D721Med (cell line): ENCODE results near the gene EXOC6B.

ENCODE experiments used
- DNase-seq: peaks from one replicate; pipeline ENCODE4 v3.0.0; 2011; ENCODE audit warnings: low spot score; ENCODE audit not compliant: insufficient read length
- FAIRE-seq: peaks from 2 replicates; lab custom pipeline; 2011; peaks lifted over from hg19 to GRCh38; lab: Jason Lieb, UNC
- CTCF ChIP-seq: IDR thresholded peaks from 2 replicates; pipeline ENCODE4 v1.5.1; 2012; ENCODE audit warnings: mild to moderate bottlenecking, control low read depth; ENCODE audit not compliant: insufficient read depth; ENCODE audit errors: missing control alignments

The EXOC6B gene

GRCh38 chr2:72291059-72291458, 534.8 kb downstream of the EXOC6B start:
- FAIRE-seq (no peak), DNase-seq (no peak)
- TF ChIP-seq CTCF, result no peak

- no peak for FAIRE-seq
- TF ChIP-seq CTCF, result no peak
- no peak for DNase-seq
These were observed 536.1 kb downstream of the EXOC6B start for GRCh38 chr2:72289736-72290135.

- no peak for DNase-seq
- TF ChIP-seq CTCF, result no peak
- no peak for FAIRE-seq
These were observed 536.5 kb downstream of the EXOC6B start for GRCh38 chr2:72289283-72289682.

- FAIRE-seq, result no peak
- TF ChIP-seq CTCF, result no peak
- no peak for DNase-seq
These were observed 547.8 kb downstream of the EXOC6B start for GRCh38 chr2:72278046-72278445.

GRCh38 chr2:72276876-72277275, 549.0 kb downstream of the EXOC6B start:
- DNase-seq, result no peak
- TF ChIP-seq CTCF, result no peak
- FAIRE-seq, result no peak

GRCh38 chr2:72276356-72276755, 549.5 kb downstream of the EXOC6B start:
- TF ChIP-seq CTCF, result no peak
- no peak for FAIRE-seq
- no peak for DNase-seq

GRCh38 chr2:72275084-72275483, 550.7 kb downstream of the EXOC6B start:
- TF ChIP-seq CTCF, result no peak
- DNase-seq (no peak), FAIRE-seq (no peak)
